Sciatic nerve (tissue), 2 donors: ENCODE results near the gene SAMD10. TPM values are rescaled to one million over a fixed set of nuclear protein-coding genes. Genes with fewer than 3 reads are reported as not detected.
"Not testable (repeated sequence)": the region's sequence is repeated elsewhere in the genome, so short reads cannot be mapped to it uniquely, and the experiment has no call there.

ENCODE experiments used
- ATAC-seq: fragments of 200-7000 bp; cut with Tn5 transposase; one replicate; pipeline ENCODE4 v1.9.1; 2020; ENCODE audit warnings: mild to moderate bottlenecking, moderate library complexity
- DNase-seq: peaks from one replicate; pipeline ENCODE4 v3.0.0-alpha.2; 2020; ENCODE audit warnings: low spot score
- intact Hi-C: fragments of 100-400 bp; cut with DNase I; formaldehyde crosslinking; loops from one replicate; pipeline ENCODE4 v1.14.2; 2022
- total RNA-seq: library from RNA; stranded (reverse); fragmentation: NEBNext Ultra II Directional; extraction: Animal tissue kit (Norgen Biotek cat#: 25700); gene quantifications from one replicate; pipeline ENCODE4 v1.2.1, GENCODE V29; 2021
- donor health status: DM: no; HTN: no; CAD: no.
- donor health status: DM: no; HTN: no; CAD: no.

Gene SAMD10
- total RNA-seq, 1 donor from 2014 or later: 2.9 TPM

- intact Hi-C loops: no loop called here
- no peak for DNase-seq
- ATAC-seq: no peak
Measured at GRCh38 chr20:63972312-63973159, 6.9 kb downstream of the SAMD10 start.

- ATAC-seq, DNase-seq, intact Hi-C loops: not testable (repeated sequence)
Measured at GRCh38 chr20:63971960-63972311, 7.5 kb downstream of the SAMD10 start.

- DNase-seq: no peak
- intact Hi-C loops: no loop called here
- no peak for ATAC-seq
Measured at GRCh38 chr20:63970714-63971431, 8.6 kb downstream of the SAMD10 start.

GRCh38 chr20:63969838-63970713 lies 9.4 kb downstream of the SAMD10 start, which contains the start of gene ZNF512B:
ZNF512B (minus strand) TSS chr20:63969930; CDS start chr20:63967950, 1,980 bp downstream.
- intact Hi-C loops: no loop called here
- ATAC-seq (peak; percentile 31), DNase-seq (peak; percentile 81)

GRCh38 chr20:63968928-63969760 lies 10.3 kb downstream of the SAMD10 start:
- intact Hi-C loops: no loop called here

GRCh38 chr20:63968136-63968927 lies 11.1 kb downstream of the SAMD10 start:
- DNase-seq (peak; percentile 61), ATAC-seq (no peak)
- intact Hi-C loops: no loop called here

More at GRCh38 chr20:63968928-63969760, 10.3 kb downstream of the SAMD10 start:
- peak; percentile 68 for DNase-seq
- ATAC-seq: no peak

- intact Hi-C loops: no loop called here
- DNase-seq (peak; percentile 56), ATAC-seq (no peak)
Measured at GRCh38 chr20:63967330-63968135, 11.9 kb downstream of the SAMD10 start.

- DNase-seq (peak; percentile 55), ATAC-seq (no peak)
- intact Hi-C loops: no loop called here
Measured at GRCh38 chr20:63966944-63967322, 12.5 kb downstream of the SAMD10 start.

GRCh38 chr20:63966172-63966943 lies 13.1 kb downstream of the SAMD10 start:
- intact Hi-C loops: no loop called here
- ATAC-seq (no peak), DNase-seq (no peak)

GRCh38 chr20:63964412-63964811 lies 15.0 kb downstream of the SAMD10 start:
- no peak for ATAC-seq

GRCh38 chr20:63963784-63964301 lies 15.6 kb downstream of the SAMD10 start:
- intact Hi-C loops: no loop called here
- ATAC-seq: no peak
- no peak for DNase-seq

More at GRCh38 chr20:63964412-63964811, 15.0 kb downstream of the SAMD10 start:
- intact Hi-C loops: no loop called here
- no peak for DNase-seq

GRCh38 chr20:63963348-63963741 lies 16.1 kb downstream of the SAMD10 start:
- intact Hi-C loops: no loop called here
- no peak for ATAC-seq
- DNase-seq: no peak

- DNase-seq: no peak
- no peak for ATAC-seq
- intact Hi-C loops: no loop called here
Measured at GRCh38 chr20:63962426-63963347, 16.8 kb downstream of the SAMD10 start.

GRCh38 chr20:63961664-63962425 lies 17.6 kb downstream of the SAMD10 start:
- no peak for ATAC-seq
- DNase-seq: no peak
- intact Hi-C loops: no loop called here
